H9 (cell line): Measurements from ENCODE around the gene PTK6. TPM values are rescaled to one million over a fixed set of nuclear protein-coding genes. Genes with fewer than 3 reads are reported as not detected.

ENCODE experiments used
- DNase-seq: peaks from one replicate; pipeline ENCODE4 v3.0.0-alpha.2; 2017
- H2AFZ ChIP-seq: one replicate; pipeline ENCODE4 v1.6.1; 2013; ENCODE audit warnings: mild to moderate bottlenecking, low read length, control low read depth, moderate library complexity
- H2AK5ac ChIP-seq: 2 replicates; pipeline ENCODE4 v1.6.1; 2013; ENCODE audit warnings: low read length, control low read depth, mixed read lengths; ENCODE audit not compliant: insufficient read length
- H2BK120ac ChIP-seq: one replicate; pipeline ENCODE4 v1.6.1; 2013; ENCODE audit warnings: low read depth, mild to moderate bottlenecking, low read length, control low read depth, inconsistent platforms; ENCODE audit not compliant: poor library complexity, severe bottlenecking
- H2BK12ac ChIP-seq: 2 replicates; pipeline ENCODE4 v1.6.1; 2013; ENCODE audit warnings: low read length, control low read depth, mixed read lengths, low read depth; ENCODE audit not compliant: insufficient read length
- H2BK15ac ChIP-seq: 2 replicates; pipeline ENCODE4 v1.6.1; 2013; ENCODE audit warnings: low read depth, low read length, control low read depth
- H2BK20ac ChIP-seq: one replicate; pipeline ENCODE4 v1.6.1; 2013; ENCODE audit warnings: low read depth, mild to moderate bottlenecking, low read length, control low read depth, inconsistent platforms; ENCODE audit not compliant: poor library complexity, severe bottlenecking
- H2BK5ac ChIP-seq: 2 replicates; pipeline ENCODE4 v1.6.1; 2013; ENCODE audit warnings: low read length, control low read depth, mixed read lengths; ENCODE audit not compliant: insufficient read length
- H3K14ac ChIP-seq: 2 replicates; pipeline ENCODE4 v1.6.1; 2013; ENCODE audit warnings: low read length, control low read depth; ENCODE audit not compliant: insufficient read depth
- H3K18ac ChIP-seq: 2 replicates; pipeline ENCODE4 v1.6.1; 2013; ENCODE audit warnings: low read depth, mild to moderate bottlenecking, mixed read lengths, low read length, control low read depth; ENCODE audit not compliant: insufficient read length
- H3K23ac ChIP-seq: 2 replicates; pipeline ENCODE4 v1.6.1; 2013; ENCODE audit warnings: low read length, control low read depth, mixed read lengths, low read depth; ENCODE audit not compliant: insufficient read length
- H3K23me2 ChIP-seq: 2 replicates; pipeline ENCODE4 v1.6.1; 2013; ENCODE audit warnings: low read depth, mild to moderate bottlenecking, mixed read lengths, low read length, control low read depth; ENCODE audit not compliant: insufficient read length, poor library complexity, severe bottlenecking
- H3K27ac ChIP-seq: 2 replicates; pipeline ENCODE4 v1.5.1; 2013; ENCODE audit warnings: low read length, control low read depth, mixed read lengths, low read depth; ENCODE audit not compliant: insufficient read length
- H3K27me3 ChIP-seq: 2 replicates; pipeline ENCODE4 v1.6.1; 2013; ENCODE audit warnings: low read length, control low read depth, inconsistent platforms; ENCODE audit not compliant: insufficient read depth
- H3K4ac ChIP-seq: 2 replicates; pipeline ENCODE4 v1.6.1; 2013; ENCODE audit warnings: low read depth, mild to moderate bottlenecking, control low read depth, inconsistent platforms, low read length, moderate library complexity
- H3K4me1 ChIP-seq: 2 replicates; pipeline ENCODE4 v1.6.1; 2013; ENCODE audit warnings: low read length, control low read depth, inconsistent platforms; ENCODE audit not compliant: insufficient read depth
- H3K4me2 ChIP-seq: 2 replicates; pipeline ENCODE4 v1.6.1; 2013; ENCODE audit warnings: low read length, control low read depth, mixed read lengths; ENCODE audit not compliant: insufficient read length, insufficient read depth
- H3K56ac ChIP-seq: 2 replicates; pipeline ENCODE4 v1.6.1; 2013; ENCODE audit warnings: low read depth, mild to moderate bottlenecking, mixed read lengths, low read length, control low read depth; ENCODE audit not compliant: insufficient read length
- H3K79me1 ChIP-seq: 2 replicates; pipeline ENCODE4 v1.6.1; 2013; ENCODE audit warnings: low read depth, mild to moderate bottlenecking, moderate library complexity, low read length, control low read depth, inconsistent platforms; ENCODE audit not compliant: insufficient read depth, poor library complexity, severe bottlenecking
- H3K79me2 ChIP-seq: 2 replicates; pipeline ENCODE4 v1.6.1; 2013; ENCODE audit warnings: low read length, control low read depth, inconsistent platforms; ENCODE audit not compliant: insufficient read depth
- H3K9ac ChIP-seq: 2 replicates; pipeline ENCODE4 v1.6.1; 2013; ENCODE audit warnings: low read length, control low read depth, mixed read lengths; ENCODE audit not compliant: insufficient read length; ENCODE audit errors: extremely low read depth
- H3K9me3 ChIP-seq: one replicate; pipeline ENCODE4 v1.6.1; 2013; ENCODE audit warnings: low read depth, low read length, inconsistent platforms; ENCODE audit not compliant: control insufficient read depth
- H3T11ph ChIP-seq: one replicate; pipeline ENCODE4 v1.6.1; 2013; ENCODE audit warnings: mild to moderate bottlenecking, low read length, control low read depth, inconsistent platforms
- H4K20me1 ChIP-seq: one replicate; pipeline ENCODE4 v1.6.1; 2013; ENCODE audit not compliant: control insufficient read depth, insufficient read length, insufficient read depth
- H4K5ac ChIP-seq: 2 replicates; pipeline ENCODE4 v1.6.1; 2013; ENCODE audit warnings: low read depth, mild to moderate bottlenecking, mixed read lengths, low read length, control low read depth; ENCODE audit not compliant: insufficient read length
- H4K8ac ChIP-seq: replicated peaks from 2 replicates; pipeline ENCODE4 v1.6.1; 2013; ENCODE audit warnings: low read length, control low read depth, mixed read lengths, low read depth; ENCODE audit not compliant: insufficient read length
- H4K91ac ChIP-seq: 2 replicates; pipeline ENCODE4 v1.6.1; 2013; ENCODE audit warnings: low read depth, mild to moderate bottlenecking, moderate library complexity, mixed read lengths, low read length, control low read depth; ENCODE audit not compliant: insufficient read length
- H3K27ac Mint-ChIP-seq, 3 experiments: 2 replicates in 2 of 3; 3 replicates in 1 of 3; pipeline ENCODE4 v1.8.0; 2020 to 2021; ENCODE audit warnings: mixed read lengths in 3 of 3, mild to moderate bottlenecking in 1 of 3, moderate library complexity in 1 of 3
- H3K27me3 Mint-ChIP-seq: 2 replicates; pipeline ENCODE4 v1.8.0; 2021; ENCODE audit warnings: low read depth, mild to moderate bottlenecking, moderate library complexity, mixed read lengths
- H3K36me3 Mint-ChIP-seq, 3 experiments: 2 replicates in 2 of 3; 3 replicates in 1 of 3; pipeline ENCODE4 v1.8.0; 2020 to 2021; ENCODE audit warnings: low read depth in 3 of 3, mixed read lengths in 3 of 3; ENCODE audit not compliant: insufficient read depth in 1 of 3
- H3K4me1 Mint-ChIP-seq, 2 experiments: 2 replicates each; pipeline ENCODE4 v1.8.0; 2020; ENCODE audit warnings: mixed read lengths in 2 of 2
- H3K4me3 Mint-ChIP-seq, 2 experiments: 2 replicates in 1 of 2; 3 replicates in 1 of 2; pipeline ENCODE4 v1.8.0; 2020 to 2021; ENCODE audit warnings: mild to moderate bottlenecking in 2 of 2, mixed read lengths in 2 of 2, moderate library complexity in 1 of 2
- H3K9me3 Mint-ChIP-seq, 2 experiments: 2 replicates in 1 of 2; 3 replicates in 1 of 2; pipeline ENCODE4 v1.8.0; 2020; ENCODE audit warnings: mild to moderate bottlenecking in 2 of 2, mixed read lengths in 2 of 2, moderate library complexity in 1 of 2
- WGBS: extraction: QIAGEN DNeasy Blood & Tissue Kit; methylation state at CpG from one replicate; pipeline ENCODE4 v1.1.7; 2013; ENCODE audit warnings: missing lambda C conversion rate, low lambda C conversion rate, mixed read lengths; ENCODE audit not compliant: insufficient read length; ENCODE audit errors: extremely low coverage; 5-methylcytosine and 5-hydroxymethylcytosine counted together
- total RNA-seq: library from RNA; stranded (reverse); gene quantifications from 2 replicates; pipeline ENCODE4 v1.2.1, GENCODE V29; 2021
- TF ChIP-seq, protein P1 (sequence below): fragments of 200-600 bp; sonication (generic); conservative IDR thresholded peaks from 3 replicates; pipeline ENCODE4 v1.8.0; 2021; ENCODE audit warnings: antibody characterized with exemption, mild to moderate bottlenecking

The PTK6 gene
- total RNA-seq, 1 experiment from 2014 or later = 0.46 TPM

DNA sequence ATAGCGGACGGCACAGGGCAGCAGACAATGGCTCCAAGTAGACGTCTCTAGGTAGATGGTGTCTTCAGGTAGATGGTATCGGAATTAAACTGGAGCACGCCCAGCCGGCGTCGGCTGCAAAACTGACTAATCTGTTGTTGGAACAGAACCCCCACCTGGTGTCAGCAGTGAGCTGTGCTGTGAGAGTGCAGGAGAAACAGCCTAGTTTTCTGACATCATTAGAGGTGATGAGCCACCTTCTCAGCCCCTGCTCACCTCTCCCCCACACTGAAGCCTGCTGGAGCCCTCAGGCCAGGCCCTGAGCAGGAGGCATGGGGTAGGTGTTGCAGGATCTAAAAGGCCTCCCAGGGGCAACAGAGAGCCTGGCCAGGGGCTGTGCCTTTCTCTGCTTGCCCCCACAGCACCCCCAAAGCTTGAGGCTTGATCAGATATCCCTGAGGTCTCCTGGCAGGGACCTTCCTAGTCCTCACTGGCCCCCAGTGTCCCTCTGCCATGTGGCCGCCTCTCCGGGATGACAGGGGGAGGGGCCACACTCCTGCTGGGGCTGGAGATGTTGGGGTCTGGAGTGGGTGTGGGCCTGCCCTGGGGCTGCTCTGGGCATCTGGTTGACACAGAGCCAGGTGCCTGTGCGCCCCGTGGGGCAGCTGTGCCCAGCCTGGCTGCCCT, 43.8 kb upstream of the PTK6 start:
- no peaks in the 10 kb centered on the region for H4K20me1 ChIP-seq
- H3K79me2 ChIP-seq = no peaks in the 10 kb centered on the region
- no peak overlapping the region for H2BK20ac ChIP-seq
- no peak overlapping the region for H3T11ph ChIP-seq
- H4K8ac ChIP-seq = no peak overlapping the region
- H2BK12ac ChIP-seq = no peak overlapping the region
- Mint-ChIP-seq H3K9me3 (no peaks in the 10 kb centered on the region), H3K4me1 (peaks cover 8 to 13% of the 10 kb centered on the region in 2 experiments), H3K36me3 (no peaks in the 10 kb centered on the region), H3K27ac (no peak overlapping the region), H3K4me3 (no peak overlapping the region), H3K27me3 (peaks cover 2% of the 10 kb centered on the region)
- H3K23ac ChIP-seq = no peak overlapping the region
- no peak overlapping the region for H3K18ac ChIP-seq
- H2BK120ac ChIP-seq = no peak overlapping the region
- no peak overlapping the region for H2BK5ac ChIP-seq
- H3K9me3 ChIP-seq = no peaks in the 10 kb centered on the region
- peak; percentile 52 for DNase-seq
- H3K4ac ChIP-seq = no peak overlapping the region
- no peaks in the 10 kb centered on the region for H3K27me3 ChIP-seq
- no peak overlapping the region for H3K56ac ChIP-seq
- H3K23me2 ChIP-seq = no peaks in the 10 kb centered on the region
- H3K14ac ChIP-seq = no peak overlapping the region
- WGBS = no CpG with 5 or more reads among the region's 12 CpGs
- H2BK15ac ChIP-seq = no peak overlapping the region
- no peak overlapping the region for H3K9ac ChIP-seq
- no peak overlapping the region for H2AK5ac ChIP-seq
- H3K27ac ChIP-seq = no peak overlapping the region
- TF ChIP-seq, protein P1, sequence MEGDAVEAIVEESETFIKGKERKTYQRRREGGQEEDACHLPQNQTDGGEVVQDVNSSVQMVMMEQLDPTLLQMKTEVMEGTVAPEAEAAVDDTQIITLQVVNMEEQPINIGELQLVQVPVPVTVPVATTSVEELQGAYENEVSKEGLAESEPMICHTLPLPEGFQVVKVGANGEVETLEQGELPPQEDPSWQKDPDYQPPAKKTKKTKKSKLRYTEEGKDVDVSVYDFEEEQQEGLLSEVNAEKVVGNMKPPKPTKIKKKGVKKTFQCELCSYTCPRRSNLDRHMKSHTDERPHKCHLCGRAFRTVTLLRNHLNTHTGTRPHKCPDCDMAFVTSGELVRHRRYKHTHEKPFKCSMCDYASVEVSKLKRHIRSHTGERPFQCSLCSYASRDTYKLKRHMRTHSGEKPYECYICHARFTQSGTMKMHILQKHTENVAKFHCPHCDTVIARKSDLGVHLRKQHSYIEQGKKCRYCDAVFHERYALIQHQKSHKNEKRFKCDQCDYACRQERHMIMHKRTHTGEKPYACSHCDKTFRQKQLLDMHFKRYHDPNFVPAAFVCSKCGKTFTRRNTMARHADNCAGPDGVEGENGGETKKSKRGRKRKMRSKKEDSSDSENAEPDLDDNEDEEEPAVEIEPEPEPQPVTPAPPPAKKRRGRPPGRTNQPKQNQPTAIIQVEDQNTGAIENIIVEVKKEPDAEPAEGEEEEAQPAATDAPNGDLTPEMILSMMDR = peak; percentile 63
- no peak overlapping the region for H4K5ac ChIP-seq
- H3K79me1 ChIP-seq = no peaks in the 10 kb centered on the region
- H3K4me2 ChIP-seq = no peak overlapping the region
- no peak overlapping the region for H2AFZ ChIP-seq
- no peaks in the 10 kb centered on the region for H3K4me1 ChIP-seq
- no peak overlapping the region for H4K91ac ChIP-seq
